Keratinocyte (primary cell): ENCODE data around the gene ACOXL. TPM values are rescaled to one million over a fixed set of nuclear protein-coding genes. Genes with fewer than 3 reads are reported as not detected.

Experiments
- DNase-seq: peaks from one replicate; pipeline ENCODE4 v3.0.0-alpha.2; 2011; ENCODE audit warnings: low read depth, missing footprints, low spot score
- FAIRE-seq: peaks from 2 replicates; lab custom pipeline; 2011; peaks lifted over from hg19 to GRCh38; lab: Jason Lieb, UNC
- H2AFZ ChIP-seq: 2 replicates; pipeline ENCODE4 v1.6.0; 2012; ENCODE audit warnings: low read length, control low read depth, inconsistent platforms; ENCODE audit not compliant: control insufficient read depth
- H3K27ac ChIP-seq: 2 replicates; pipeline ENCODE4 v1.5.1; 2011; ENCODE audit warnings: low read length; ENCODE audit not compliant: control insufficient read depth, insufficient read depth
- H3K27me3 ChIP-seq: 3 replicates; pipeline ENCODE4 v1.6.0; 2011; ENCODE audit warnings: low read length; ENCODE audit not compliant: control insufficient read depth, insufficient read depth; ENCODE audit errors: extremely low read depth
- H3K36me3 ChIP-seq, 2 experiments: 2 replicates in 1 of 2; 3 replicates in 1 of 2; pipeline ENCODE4 v1.5.1; 2011; ENCODE audit warnings: low read length in 2 of 2, mild to moderate bottlenecking in 1 of 2; ENCODE audit not compliant: control insufficient read depth in 2 of 2, insufficient read depth in 2 of 2; ENCODE audit errors: extremely low read depth in 1 of 2
- H3K4me1 ChIP-seq: 3 replicates; pipeline ENCODE4 v1.5.1; 2011; ENCODE audit warnings: low read length; ENCODE audit not compliant: control insufficient read depth, insufficient read depth; ENCODE audit errors: extremely low read depth
- H3K4me2 ChIP-seq: 3 replicates; pipeline ENCODE4 v1.6.0; 2011; ENCODE audit warnings: low read depth, low read length; ENCODE audit not compliant: control insufficient read depth, insufficient read depth; ENCODE audit errors: extremely low read depth
- H3K4me3 ChIP-seq, 3 experiments: fragments of 200-600 bp in 1 of 3; sonication (generic) in 1 of 3; 2 replicates in 2 of 3; 3 replicates in 1 of 3; pipeline ENCODE4 v1.5.1; 2011 to 2016; ENCODE audit warnings: low read length in 3 of 3, mild to moderate bottlenecking in 3 of 3, control low read depth in 2 of 3, inconsistent platforms in 1 of 3, low read depth in 1 of 3, mixed read lengths in 1 of 3, mixed run types in 1 of 3, moderate library complexity in 1 of 3; ENCODE audit not compliant: control insufficient read depth in 2 of 3, insufficient read depth in 2 of 3; ENCODE audit errors: extremely low read depth in 1 of 3
- H3K79me2 ChIP-seq: 2 replicates; pipeline ENCODE4 v1.6.0; 2012; ENCODE audit warnings: low read length; ENCODE audit not compliant: control insufficient read depth, insufficient read depth
- H3K9ac ChIP-seq: 3 replicates; pipeline ENCODE4 v1.6.0; 2011; ENCODE audit warnings: low read length; ENCODE audit not compliant: control insufficient read depth, insufficient read depth; ENCODE audit errors: extremely low read depth
- H3K9me1 ChIP-seq: 3 replicates; pipeline ENCODE4 v1.6.0; 2011; ENCODE audit warnings: low read length; ENCODE audit not compliant: control insufficient read depth, insufficient read depth; ENCODE audit errors: extremely low read depth
- H3K9me3 ChIP-seq: 2 replicates; pipeline ENCODE4 v1.5.1; 2012; ENCODE audit warnings: low read depth, low read length; ENCODE audit not compliant: control insufficient read depth
- H4K20me1 ChIP-seq: 3 replicates; pipeline ENCODE4 v1.6.0; 2011; ENCODE audit warnings: low read length; ENCODE audit not compliant: control insufficient read depth, insufficient read depth; ENCODE audit errors: extremely low read depth
- EZH2 ChIP-seq: IDR thresholded peaks from one replicate; pipeline ENCODE4 v1.6.1; 2012; ENCODE audit warnings: inconsistent platforms, mild to moderate bottlenecking, low read length, moderate library complexity
- dilution Hi-C: fragments of 300-500 bp; cut with MboI; formaldehyde crosslinking; loops from one replicate; pipeline ENCODE4 v1.7.0; 2020; ENCODE audit warnings: low sequenced_read_pairs; ENCODE audit not compliant: extremely low pct_ligation_motif_present
- polyA plus RNA-seq, 5 experiments: library from polyadenylated mRNA; depleted of rRNA in 3 of 5; stranded (reverse) in 3 of 5; stranded (forward) in 1 of 5; unstranded in 1 of 5; fragments of >200 nt; gene quantifications; 1 replicate in 1 of 5; 2 replicates in 3 of 5; 3 replicates in 1 of 5; pipeline versions ENCODE4 v1.2.1 to v1.2.3, GENCODE V29; 2011 to 2012; ENCODE audit warnings: missing spikeins in 2 of 5, low read depth in 1 of 5, low replicate concordance in 1 of 5
- TF ChIP-seq, protein P1 (sequence below), 3 experiments: IDR thresholded peaks in 1 of 3; conservative IDR thresholded peaks in 1 of 3; optimal IDR thresholded peaks in 1 of 3; 2 replicates in 2 of 3; 3 replicates in 1 of 3; pipeline versions ENCODE3 to v1.5.1; 2011; ENCODE audit warnings: low read length in 3 of 3, mild to moderate bottlenecking in 3 of 3, moderate library complexity in 2 of 3, control low read depth in 1 of 3, inconsistent platforms in 1 of 3; ENCODE audit not compliant: insufficient read depth in 2 of 3; ENCODE audit errors: extremely low read depth in 1 of 3

The ACOXL gene
- polyA plus RNA-seq, 1 donor (not counting 4 experiments of a cell fraction or from before 2014, with no cell fraction given) = 0.04 TPM

DNA sequence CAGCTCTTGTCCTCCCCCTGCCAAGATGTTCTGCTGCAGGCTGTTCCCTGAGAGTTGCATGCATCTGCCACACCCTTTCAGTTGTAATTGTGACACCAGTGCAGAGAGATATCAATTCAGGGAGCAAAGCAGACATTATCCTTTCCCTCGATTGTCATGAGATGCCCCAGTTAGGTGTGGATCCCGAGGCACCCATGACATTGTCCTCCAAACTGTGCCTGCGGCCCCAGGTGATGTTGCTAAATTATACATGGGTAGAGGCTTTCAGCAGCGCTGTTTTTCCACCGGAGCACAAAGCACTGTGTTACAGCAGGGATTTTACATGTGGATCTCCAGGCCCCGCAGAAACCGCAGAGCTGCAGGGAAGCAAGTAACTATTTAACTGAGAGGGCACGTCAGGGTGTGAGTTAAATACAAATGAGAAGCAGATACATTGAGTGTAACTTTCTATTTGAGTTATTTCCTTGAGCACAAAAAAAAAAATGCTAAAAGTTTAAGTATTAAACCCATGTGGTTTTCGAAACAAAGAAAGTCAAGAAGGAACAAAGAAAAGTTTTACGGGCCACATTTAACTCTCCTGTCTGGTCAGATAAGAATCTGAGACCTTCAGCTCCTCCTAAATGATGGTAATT, 298.0 kb downstream of the ACOXL start:
- dilution Hi-C loops = no loop called here
- no peak for FAIRE-seq
- no peaks in the 10 kb centered on the region for H3K79me2 ChIP-seq

DNA sequence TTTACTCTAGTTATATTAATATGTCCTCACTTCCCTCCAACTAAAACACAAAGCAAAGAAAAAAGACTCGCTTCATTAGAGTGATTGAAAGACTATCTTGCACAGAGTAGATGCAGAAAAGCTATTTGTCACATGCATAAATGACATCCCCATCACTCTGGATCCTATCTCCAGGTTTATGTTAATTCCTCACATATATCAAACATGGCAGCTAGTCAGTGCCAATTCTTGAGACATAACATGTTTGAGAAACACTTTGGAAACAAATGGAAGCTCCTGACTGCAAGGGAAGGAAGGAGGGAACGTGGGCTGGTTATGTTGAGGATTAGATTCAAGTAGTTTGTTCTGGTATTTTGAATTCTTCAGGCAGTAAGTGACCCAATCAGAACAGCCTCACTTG, 298.6 kb downstream of the ACOXL start:
- Histone ChIP-seq H3K4me2 (no peak overlapping the region), H3K9me1 (no peaks in the 10 kb centered on the region), H3K9me3 (no peaks in the 10 kb centered on the region), H3K4me3 (no peak overlapping the region), H2AFZ (no peak overlapping the region), H4K20me1 (no peaks in the 10 kb centered on the region), H3K79me2 (no peaks in the 10 kb centered on the region), H3K9ac (no peak overlapping the region), H3K27me3 (no peaks in the 10 kb centered on the region), H3K36me3 (no peaks in the 10 kb centered on the region), H3K27ac (no peak overlapping the region), H3K4me1 (peaks cover 12% of the 10 kb centered on the region)
- dilution Hi-C loops = no loop called here
- FAIRE-seq (no peak), DNase-seq (no peak)
- no peak for TF ChIP-seq EZH2
- TF ChIP-seq, protein P1, sequence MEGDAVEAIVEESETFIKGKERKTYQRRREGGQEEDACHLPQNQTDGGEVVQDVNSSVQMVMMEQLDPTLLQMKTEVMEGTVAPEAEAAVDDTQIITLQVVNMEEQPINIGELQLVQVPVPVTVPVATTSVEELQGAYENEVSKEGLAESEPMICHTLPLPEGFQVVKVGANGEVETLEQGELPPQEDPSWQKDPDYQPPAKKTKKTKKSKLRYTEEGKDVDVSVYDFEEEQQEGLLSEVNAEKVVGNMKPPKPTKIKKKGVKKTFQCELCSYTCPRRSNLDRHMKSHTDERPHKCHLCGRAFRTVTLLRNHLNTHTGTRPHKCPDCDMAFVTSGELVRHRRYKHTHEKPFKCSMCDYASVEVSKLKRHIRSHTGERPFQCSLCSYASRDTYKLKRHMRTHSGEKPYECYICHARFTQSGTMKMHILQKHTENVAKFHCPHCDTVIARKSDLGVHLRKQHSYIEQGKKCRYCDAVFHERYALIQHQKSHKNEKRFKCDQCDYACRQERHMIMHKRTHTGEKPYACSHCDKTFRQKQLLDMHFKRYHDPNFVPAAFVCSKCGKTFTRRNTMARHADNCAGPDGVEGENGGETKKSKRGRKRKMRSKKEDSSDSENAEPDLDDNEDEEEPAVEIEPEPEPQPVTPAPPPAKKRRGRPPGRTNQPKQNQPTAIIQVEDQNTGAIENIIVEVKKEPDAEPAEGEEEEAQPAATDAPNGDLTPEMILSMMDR (optimal IDR thresholded peaks at IDR 0.05 in 1 of 3, IDR thresholded peaks at IDR 0.05 in 1 of 3, conservative IDR thresholded peaks at IDR 0.05 in 1 of 3; ENCODE audit: extremely low read depth in 1 of 3, insufficient read depth in 2 of 3, low read length in 3 of 3) = no peak

More for the DNA sequence above, 298.0 kb downstream of the ACOXL start:
- no peak overlapping the region for H3K4me2 ChIP-seq
- H2AFZ ChIP-seq = no peak overlapping the region
- no peaks in the 10 kb centered on the region for H3K36me3 ChIP-seq
- no peaks in the 10 kb centered on the region for H4K20me1 ChIP-seq
- no peaks in the 10 kb centered on the region for H3K27me3 ChIP-seq
- DNase-seq = no peak
- no peak overlapping the region for H3K27ac ChIP-seq
- H3K4me3 ChIP-seq = no peak overlapping the region
- H3K9me3 ChIP-seq = no peaks in the 10 kb centered on the region
- H3K9ac ChIP-seq = no peak overlapping the region
- peaks cover 12% of the 10 kb centered on the region for H3K4me1 ChIP-seq
- no peak for TF ChIP-seq EZH2
- TF ChIP-seq, protein P1 (optimal IDR thresholded peaks at IDR 0.05 in 1 of 3, IDR thresholded peaks at IDR 0.05 in 1 of 3, conservative IDR thresholded peaks at IDR 0.05 in 1 of 3; ENCODE audit: extremely low read depth in 1 of 3, insufficient read depth in 2 of 3, low read length in 3 of 3) = no peak
- no peaks in the 10 kb centered on the region for H3K9me1 ChIP-seq
